GM12878 (cell line): ENCODE measurements around the gene TNRC6C. TPM values are rescaled to one million over a fixed set of nuclear protein-coding genes. Genes with fewer than 3 reads are reported as not detected.

Source experiments
- CREM ChIP-seq: IDR thresholded peaks from 2 replicates; pipeline ENCODE4 v1.6.1; 2014; ENCODE audit warnings: antibody characterized with exemption, low read depth
- GATAD2B ChIP-seq: fragments of 450-650 bp; conservative IDR thresholded peaks from 2 replicates; pipeline ENCODE4 v1.6.1; 2017; ENCODE audit warnings: low read depth, mild to moderate bottlenecking, moderate library complexity
- HDGF ChIP-seq: fragments of 450-650 bp; IDR thresholded peaks from 2 replicates; pipeline ENCODE4 v1.6.1; 2016; ENCODE audit warnings: antibody characterized with exemption
- NBN ChIP-seq: fragments of 450-650 bp; IDR thresholded peaks from 2 replicates; pipeline ENCODE4 v1.6.1; 2016
- POLR2A ChIP-seq: IDR thresholded peaks from 2 replicates; pipeline ENCODE4 v1.6.1; 2011; ENCODE audit warnings: low read depth, mild to moderate bottlenecking, low read length
- POU2F2 ChIP-seq: IDR thresholded peaks from 3 replicates; pipeline ENCODE4 v1.6.1; 2011; ENCODE audit warnings: low read depth, mild to moderate bottlenecking, low read length, borderline replicate concordance
- RBBP5 ChIP-seq: fragments of 200-600 bp; sonication (generic); conservative IDR thresholded peaks from 2 replicates; pipeline ENCODE4 v1.6.1; 2016
- SMAD5 ChIP-seq: IDR thresholded peaks from 2 replicates; pipeline ENCODE4 v1.6.1; 2016; ENCODE audit warnings: antibody characterized with exemption, low read depth
- SP1 ChIP-seq: IDR thresholded peaks from one replicate; pipeline ENCODE4 v1.6.1; 2011; ENCODE audit warnings: low read depth, low read length
- polyA plus RNA-seq, 11 experiments: library from polyadenylated mRNA; depleted of rRNA in 4 of 11; unstranded in 6 of 11; stranded (reverse) in 5 of 11; fragments of >200 nt; fragmentation: Nextera tagmentation in 4 of 11; fragmentation: Illumina TruSeq in 1 of 11; extraction: Ambion mirVana in 4 of 11; extraction: Trizol in 1 of 11; gene quantifications; 1 replicate in 1 of 11; 2 replicates in 10 of 11; pipeline versions ENCODE4 v1.2.1 to v1.2.3, GENCODE V29; 2011 to 2016; ENCODE audit warnings: inconsistent platforms in 2 of 11, missing spikeins in 2 of 11, low read depth in 1 of 11
- total RNA-seq, 4 experiments: library from RNA; depleted of rRNA in 3 of 4; stranded (reverse); fragments of >200 nt in 3 of 4; fragmentation: Illumina TruSeq in 1 of 4; extraction: Trizol in 1 of 4; gene quantifications; 2 replicates each; pipeline versions ENCODE4 v1.2.1 to v1.2.3, GENCODE V29; 2013 to 2021
- TF ChIP-seq, protein P1 (sequence below): IDR thresholded peaks from 2 replicates; pipeline ENCODE4 v1.6.1; 2011; ENCODE audit warnings: mild to moderate bottlenecking, low read depth, low read length, moderate library complexity; ENCODE audit not compliant: insufficient replicate concordance
- TF ChIP-seq, protein P2 (sequence below): fragments of 450-650 bp; IDR thresholded peaks from 2 replicates; pipeline ENCODE4 v1.6.1; 2016; ENCODE audit warnings: mild to moderate bottlenecking

TNRC6C gene
- total and polyA plus RNA-seq, 10 of the 15 experiments (the other 5 are each of a cell fraction or from before 2014, with no cell fraction given), result 0.40 to 6.1 (median 0.96) TPM

DNA sequence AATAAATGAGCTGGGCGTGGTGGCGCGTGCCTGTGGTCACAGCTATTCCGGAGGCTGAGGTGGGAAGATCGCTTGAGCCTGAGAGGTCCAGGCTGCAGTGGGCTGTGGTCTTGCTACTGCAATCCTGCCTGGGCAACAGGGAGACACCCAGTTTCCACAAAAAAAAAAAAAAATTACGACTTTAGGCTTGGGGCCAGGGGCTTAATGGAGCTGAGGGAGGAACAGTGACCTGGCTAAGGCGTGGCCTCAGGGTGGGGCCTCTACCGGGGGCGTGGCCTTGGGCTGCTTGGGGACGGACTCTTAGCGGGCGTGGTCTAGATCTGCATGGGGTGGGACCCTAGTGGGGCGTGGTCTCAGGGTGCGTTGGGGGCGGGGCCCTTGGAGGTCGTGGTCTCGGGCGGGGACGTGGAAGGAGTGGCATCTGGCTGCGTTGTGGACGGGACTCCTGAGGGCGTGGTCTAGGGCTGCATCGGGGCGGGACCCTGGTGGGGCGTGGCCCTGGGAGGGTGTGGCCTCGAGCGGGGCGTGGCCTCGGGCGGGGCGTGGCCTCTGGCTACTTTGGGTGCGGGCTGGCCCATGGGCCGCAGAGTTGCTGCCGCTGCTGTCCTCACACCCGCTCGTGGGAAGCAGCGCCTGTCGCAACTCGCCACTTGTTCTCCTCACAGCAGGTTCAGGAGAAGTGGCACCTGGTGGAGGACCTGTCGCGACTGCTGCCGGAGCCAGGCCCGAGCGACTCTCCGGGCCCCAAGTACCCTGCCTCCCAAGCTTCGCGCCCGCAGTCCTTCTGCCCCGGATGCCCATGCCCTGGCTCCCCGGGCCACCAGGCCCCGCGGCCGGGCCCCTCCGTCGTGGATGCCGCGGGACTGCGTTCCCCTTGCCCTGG, 181.9 kb downstream of the TNRC6C start (continued):
- TF ChIP-seq POU2F2 (0 out of 3 replicates have a peak, but pooled peaks have one; percentile 13), SP1 (peak; percentile 88), RBBP5 (no peak), NBN (0 out of 2 replicates have a peak, but pooled peaks have one; percentile 25), POLR2A (peak; percentile 87), SMAD5 (0 out of 2 replicates have a peak, but pooled peaks have one; percentile 35), CREM (peak; percentile 14; the same call in 1 of the 2 replicates), HDGF (peak; percentile 100), GATAD2B (peak; percentile 51; the same call in 1 of the 2 replicates)
- TF ChIP-seq, protein P1, sequence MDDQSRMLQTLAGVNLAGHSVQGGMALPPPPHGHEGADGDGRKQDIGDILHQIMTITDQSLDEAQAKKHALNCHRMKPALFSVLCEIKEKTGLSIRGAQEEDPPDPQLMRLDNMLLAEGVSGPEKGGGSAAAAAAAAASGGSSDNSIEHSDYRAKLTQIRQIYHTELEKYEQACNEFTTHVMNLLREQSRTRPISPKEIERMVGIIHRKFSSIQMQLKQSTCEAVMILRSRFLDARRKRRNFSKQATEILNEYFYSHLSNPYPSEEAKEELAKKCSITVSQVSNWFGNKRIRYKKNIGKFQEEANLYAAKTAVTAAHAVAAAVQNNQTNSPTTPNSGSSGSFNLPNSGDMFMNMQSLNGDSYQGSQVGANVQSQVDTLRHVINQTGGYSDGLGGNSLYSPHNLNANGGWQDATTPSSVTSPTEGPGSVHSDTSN, result peak; percentile 59
- TF ChIP-seq, protein P2, sequence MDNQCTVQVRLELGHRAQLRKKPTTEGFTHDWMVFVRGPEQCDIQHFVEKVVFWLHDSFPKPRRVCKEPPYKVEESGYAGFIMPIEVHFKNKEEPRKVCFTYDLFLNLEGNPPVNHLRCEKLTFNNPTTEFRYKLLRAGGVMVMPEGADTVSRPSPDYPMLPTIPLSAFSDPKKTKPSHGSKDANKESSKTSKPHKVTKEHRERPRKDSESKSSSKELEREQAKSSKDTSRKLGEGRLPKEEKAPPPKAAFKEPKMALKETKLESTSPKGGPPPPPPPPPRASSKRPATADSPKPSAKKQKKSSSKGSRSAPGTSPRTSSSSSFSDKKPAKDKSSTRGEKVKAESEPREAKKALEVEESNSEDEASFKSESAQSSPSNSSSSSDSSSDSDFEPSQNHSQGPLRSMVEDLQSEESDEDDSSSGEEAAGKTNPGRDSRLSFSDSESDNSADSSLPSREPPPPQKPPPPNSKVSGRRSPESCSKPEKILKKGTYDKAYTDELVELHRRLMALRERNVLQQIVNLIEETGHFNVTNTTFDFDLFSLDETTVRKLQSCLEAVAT, result peak; percentile 61; the same call in 1 of the 2 replicates
